ENCODE data around the gene HERPUD2. TPM values are rescaled to one million over a fixed set of nuclear protein-coding genes. Genes with fewer than 3 reads are reported as not detected.
A peak's percentile ranks its signal among the peaks of the same experiment; 100 is the strongest.

HERPUD2 gene, protein sequence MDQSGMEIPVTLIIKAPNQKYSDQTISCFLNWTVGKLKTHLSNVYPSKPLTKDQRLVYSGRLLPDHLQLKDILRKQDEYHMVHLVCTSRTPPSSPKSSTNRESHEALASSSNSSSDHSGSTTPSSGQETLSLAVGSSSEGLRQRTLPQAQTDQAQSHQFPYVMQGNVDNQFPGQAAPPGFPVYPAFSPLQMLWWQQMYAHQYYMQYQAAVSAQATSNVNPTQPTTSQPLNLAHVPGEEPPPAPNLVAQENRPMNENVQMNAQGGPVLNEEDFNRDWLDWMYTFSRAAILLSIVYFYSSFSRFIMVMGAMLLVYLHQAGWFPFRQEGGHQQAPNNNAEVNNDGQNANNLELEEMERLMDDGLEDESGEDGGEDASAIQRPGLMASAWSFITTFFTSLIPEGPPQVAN
- total RNA-seq: 26.2 and 31.5 TPM in 2 replicates

DNA sequence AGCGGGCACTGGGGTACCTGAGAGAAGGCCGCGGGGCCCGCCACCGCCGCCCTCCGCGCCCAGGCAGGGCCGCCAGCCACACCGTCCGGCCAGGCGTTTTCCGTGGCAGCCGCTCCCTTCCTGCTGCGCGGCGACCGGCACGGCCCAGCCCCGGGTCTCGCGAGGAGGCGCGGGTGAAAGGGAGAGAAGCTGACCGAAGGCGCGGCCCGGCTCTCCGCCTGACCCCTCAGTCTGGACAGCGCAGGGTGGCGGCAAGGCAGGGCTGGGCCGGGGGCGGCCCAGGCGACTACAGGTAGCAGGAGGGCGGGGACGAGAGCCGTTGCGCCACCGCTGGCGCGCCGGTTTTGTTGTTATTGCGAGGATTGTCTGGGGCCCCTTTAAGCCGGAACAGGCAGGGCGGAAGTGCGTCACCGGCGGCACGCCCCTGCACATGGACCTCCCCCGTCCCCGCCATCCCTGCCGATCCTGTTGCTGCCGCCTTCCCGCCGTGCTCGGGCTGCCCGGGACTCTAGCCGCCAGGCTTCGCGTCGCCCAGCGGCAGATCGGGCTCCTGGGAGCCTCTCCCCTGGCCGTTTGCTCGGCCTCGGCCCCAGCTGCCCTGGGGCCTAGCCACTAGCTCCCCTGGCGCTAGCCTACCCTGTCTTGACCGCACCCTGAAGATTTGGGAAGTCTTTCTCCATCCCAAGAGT lies at the start of gene HERPUD2:
Gene HERPUD2, minus strand, starts transcription at position 352 of the 689 bp plus-strand sequence. CDS start 805 bp downstream, outside the sequence.
- H3K27ac Mint-ChIP-seq: peak within 1 kb of the TSS; percentile 92
- peak; percentile 90 for ATAC-seq (ENCODE audit: low read depth)
- TF ChIP-seq, protein P1, sequence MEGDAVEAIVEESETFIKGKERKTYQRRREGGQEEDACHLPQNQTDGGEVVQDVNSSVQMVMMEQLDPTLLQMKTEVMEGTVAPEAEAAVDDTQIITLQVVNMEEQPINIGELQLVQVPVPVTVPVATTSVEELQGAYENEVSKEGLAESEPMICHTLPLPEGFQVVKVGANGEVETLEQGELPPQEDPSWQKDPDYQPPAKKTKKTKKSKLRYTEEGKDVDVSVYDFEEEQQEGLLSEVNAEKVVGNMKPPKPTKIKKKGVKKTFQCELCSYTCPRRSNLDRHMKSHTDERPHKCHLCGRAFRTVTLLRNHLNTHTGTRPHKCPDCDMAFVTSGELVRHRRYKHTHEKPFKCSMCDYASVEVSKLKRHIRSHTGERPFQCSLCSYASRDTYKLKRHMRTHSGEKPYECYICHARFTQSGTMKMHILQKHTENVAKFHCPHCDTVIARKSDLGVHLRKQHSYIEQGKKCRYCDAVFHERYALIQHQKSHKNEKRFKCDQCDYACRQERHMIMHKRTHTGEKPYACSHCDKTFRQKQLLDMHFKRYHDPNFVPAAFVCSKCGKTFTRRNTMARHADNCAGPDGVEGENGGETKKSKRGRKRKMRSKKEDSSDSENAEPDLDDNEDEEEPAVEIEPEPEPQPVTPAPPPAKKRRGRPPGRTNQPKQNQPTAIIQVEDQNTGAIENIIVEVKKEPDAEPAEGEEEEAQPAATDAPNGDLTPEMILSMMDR (IDR thresholded peaks at IDR 0.05): no peak
- peaks cover 61% of the 10 kb centered on the region for H3K4me1 Mint-ChIP-seq
- peak; percentile 88 for DNase-seq
- peak within 1 kb of the TSS; percentile 95 for H3K4me3 Mint-ChIP-seq
- peaks cover 22% of the 10 kb centered on the region for H3K36me3 Mint-ChIP-seq (ENCODE audit: low read depth)
- POLR2A ChIA-PET: interaction anchor here (0.6 to 6.3 kb wide), 14 partner anchors 11 to 672 kb away, joined by 3 to 79 read pairs (median 5); partner anchors contain the start of gene SEPTIN7
- no peaks in the 10 kb centered on the region for H3K27me3 Mint-ChIP-seq
- CTCF ChIA-PET: interaction anchor here (0.9 to 2.5 kb wide), 4 partner anchors 15 to 109 kb away, joined by 4 to 9 read pairs (median 6); partner anchors contain the start of gene SEPTIN7
- no peaks in the 10 kb centered on the region for H3K9me3 Mint-ChIP-seq
- intact Hi-C loops (cut with micrococcal nuclease): loop anchor here (1.0 to 10.0 kb wide), 11 partner anchors 14 to 1750 kb away; partner anchors contain the start of genes DPY19L1, EEPD1, ELMO1 and SEPTIN7

DNA sequence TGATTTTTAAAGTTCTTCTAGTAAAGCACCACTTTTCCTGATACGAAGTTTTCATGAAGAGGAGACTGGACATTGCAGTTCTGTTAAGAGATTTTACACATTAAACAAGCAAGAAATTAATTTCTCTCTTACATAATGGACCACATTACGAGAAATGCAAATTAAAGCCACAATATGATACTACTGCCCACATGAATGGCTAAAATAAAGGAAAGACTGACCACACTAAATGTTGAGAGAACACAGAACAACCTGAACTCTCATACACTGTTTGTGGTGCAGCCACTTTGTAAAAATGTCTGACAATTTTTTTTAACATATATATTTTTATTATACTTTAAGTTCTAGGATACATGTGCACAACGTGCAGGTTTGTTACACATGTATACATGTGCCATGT lies 44.0 kb upstream of the HERPUD2 start:
- Mint-ChIP-seq H3K4me1 (peaks cover 6% of the 10 kb centered on the region), H3K36me3 (ENCODE audit: low read depth) (no peaks in the 10 kb centered on the region), H3K9me3 (no peaks in the 10 kb centered on the region), H3K4me3 (no peak overlapping the region), H3K27me3 (no peaks in the 10 kb centered on the region), H3K27ac (no peak overlapping the region)
- DNase-seq (no peak), ATAC-seq (ENCODE audit: low read depth) (no peak)
- TF ChIP-seq, protein P1 (IDR thresholded peaks at IDR 0.05): no peak
- ChIA-PET POLR2A (interaction anchor here (0.6 kb wide), 1 partner anchor 29 kb away, joined by 4 read pairs; no protein-coding TSS in a partner anchor), CTCF (no interaction called here)
- intact Hi-C loops (cut with micrococcal nuclease): no loop called here

DNA sequence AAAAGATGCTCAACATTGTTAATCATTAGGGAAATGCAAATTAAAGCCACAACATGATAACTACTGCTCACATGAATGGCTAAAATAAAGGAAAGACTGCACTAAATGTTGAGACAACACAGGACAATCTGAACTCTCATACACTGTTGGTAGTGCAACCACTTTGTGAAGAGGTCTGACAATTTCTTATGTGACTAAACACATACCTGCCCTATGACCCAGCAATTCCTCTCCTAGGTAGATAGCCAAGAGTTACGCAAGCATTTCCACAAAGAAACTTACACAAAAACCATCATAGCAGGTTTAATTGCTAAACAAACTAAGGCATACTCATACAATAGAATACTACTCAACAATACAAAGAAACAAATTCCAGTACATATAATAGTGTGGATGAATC lies 41.8 kb upstream of the HERPUD2 start:
- Mint-ChIP-seq H3K27ac (no peak overlapping the region), H3K9me3 (no peaks in the 10 kb centered on the region), H3K4me1 (peaks cover 21% of the 10 kb centered on the region), H3K36me3 (ENCODE audit: low read depth) (no peaks in the 10 kb centered on the region), H3K4me3 (no peak overlapping the region), H3K27me3 (no peaks in the 10 kb centered on the region)
- no peak for ATAC-seq (ENCODE audit: low read depth)
- TF ChIP-seq, protein P1 (IDR thresholded peaks at IDR 0.05): no peak
- intact Hi-C loops (cut with micrococcal nuclease): no loop called here
- no peak for DNase-seq
- ChIA-PET CTCF (no interaction called here), POLR2A (interaction anchor here (3.0 kb wide), 1 partner anchor 64 kb away, joined by 10 read pairs; the partner anchor contains the start of gene SEPTIN7)

DNA sequence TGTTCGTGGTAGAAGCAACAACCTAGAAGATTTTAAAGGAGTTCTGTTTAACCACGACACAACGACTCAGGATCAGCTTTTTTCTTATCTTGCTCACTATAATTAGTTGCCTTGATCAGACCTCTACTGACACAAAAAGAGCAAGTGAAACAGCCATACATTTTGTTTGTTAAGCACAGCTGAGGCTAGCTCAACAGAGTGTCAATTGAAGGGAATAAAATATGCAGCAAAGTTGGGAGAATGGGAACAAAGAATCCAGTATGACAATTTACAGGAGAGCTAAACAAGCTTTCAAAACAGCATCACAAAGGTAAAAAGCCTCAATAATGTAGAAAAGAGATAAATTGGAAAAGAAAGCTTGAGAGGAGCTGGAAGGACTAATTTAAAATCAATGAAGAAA lies 40.5 kb upstream of the HERPUD2 start:
- DNase-seq (no peak), ATAC-seq (ENCODE audit: low read depth) (no peak)
- peaks cover 34% of the 10 kb centered on the region for H3K4me1 Mint-ChIP-seq
- POLR2A ChIA-PET: interaction anchor here (0.6 to 3.0 kb wide), 2 partner anchors 21 to 65 kb away, joined by 10 read pairs; partner anchors contain the start of gene SEPTIN7
- TF ChIP-seq, protein P1 (IDR thresholded peaks at IDR 0.05): no peak
- no peak overlapping the region for H3K27ac Mint-ChIP-seq
- intact Hi-C loops (cut with micrococcal nuclease): no loop called here
- no peaks in the 10 kb centered on the region for H3K9me3 Mint-ChIP-seq
- H3K36me3 Mint-ChIP-seq (ENCODE audit: low read depth): no peaks in the 10 kb centered on the region
- CTCF ChIA-PET: interaction anchor here (0.7 to 0.8 kb wide), 2 partner anchors 18 to 182 kb away, joined by 3 read pairs; no protein-coding TSS in a partner anchor
- no peaks in the 10 kb centered on the region for H3K27me3 Mint-ChIP-seq
- no peak overlapping the region for H3K4me3 Mint-ChIP-seq
